GM18868 (cell line): Measurements from ENCODE around the gene FAM149A.
A peak's percentile ranks its signal among the peaks of the same experiment; 100 is the strongest.

Experiments
- ATAC-seq: cut with Tn5 transposase; IDR thresholded peaks from one replicate; pipeline ENCODE4 v1.9.1; 2021; ENCODE audit warnings: mild to moderate bottlenecking, moderate library complexity; ENCODE audit not compliant: unreplicated experiment

The FAM149A gene

GRCh38 chr4:186151499-186151898, 47.0 kb downstream of the FAM149A start:
- ATAC-seq: no peak

GRCh38 chr4:186158021-186158813, 53.7 kb downstream of the FAM149A start:
- peak; percentile 39 for ATAC-seq

- no peak for ATAC-seq
Observed at GRCh38 chr4:186158966-186159365, 54.5 kb downstream of the FAM149A start.

GRCh38 chr4:186159613-186160012, 55.1 kb downstream of the FAM149A start:
- no peak for ATAC-seq

GRCh38 chr4:186161138-186161537, 56.6 kb downstream of the FAM149A start:
- ATAC-seq: peak; percentile 92

GRCh38 chr4:186166852-186167512, 62.5 kb downstream of the FAM149A start:
- ATAC-seq: no peak

- no peak for ATAC-seq
Observed at GRCh38 chr4:186167605-186168004, 63.1 kb downstream of the FAM149A start.

- no peak for ATAC-seq
Observed at GRCh38 chr4:186168750-186169149, 64.2 kb downstream of the FAM149A start.

GRCh38 chr4:186169333-186169944, 64.9 kb downstream of the FAM149A start:
- no peak for ATAC-seq

GRCh38 chr4:186169945-186170802, 65.7 kb downstream of the FAM149A start:
- ATAC-seq: peak; percentile 67

GRCh38 chr4:186170966-186171365, 66.5 kb downstream of the FAM149A start:
- ATAC-seq: no peak

- no peak for ATAC-seq
Observed at GRCh38 chr4:186172546-186172945, 68.0 kb downstream of the FAM149A start.

GRCh38 chr4:186188107-186188506, 83.6 kb downstream of the FAM149A start:
- no peak for ATAC-seq

GRCh38 chr4:186189656-186190055, 85.2 kb downstream of the FAM149A start:
- ATAC-seq: no peak

- ATAC-seq: peak; percentile 32
Observed at GRCh38 chr4:186190581-186191199, 86.2 kb downstream of the FAM149A start.

GRCh38 chr4:186191200-186192065, 86.9 kb downstream of the FAM149A start, which contains the start of gene CYP4V2:
CYP4V2 (plus strand) TSS chr4:186191567; CDS start chr4:186191824, 257 bp downstream.
- ATAC-seq: peak; percentile 81

GRCh38 chr4:186192066-186192612, 87.6 kb downstream of the FAM149A start:
- ATAC-seq: peak; percentile 0

GRCh38 chr4:186193851-186194250, 89.3 kb downstream of the FAM149A start:
- ATAC-seq: no peak

GRCh38 chr4:186196063-186196462, 91.6 kb downstream of the FAM149A start:
- no peak for ATAC-seq
